NT2/D1 (cell line): ENCODE data around the gene LRRC4C.

Experiments used
- YY1 ChIP-seq: IDR thresholded peaks from 2 replicates; pipeline ENCODE4 v1.6.1; 2011; ENCODE audit not compliant: insufficient read length, insufficient read depth
- ZNF274 ChIP-seq: IDR thresholded peaks from 2 replicates; pipeline ENCODE4 v1.6.1; 2011; ENCODE audit warnings: mild to moderate bottlenecking, low read depth, low read length

DNA sequence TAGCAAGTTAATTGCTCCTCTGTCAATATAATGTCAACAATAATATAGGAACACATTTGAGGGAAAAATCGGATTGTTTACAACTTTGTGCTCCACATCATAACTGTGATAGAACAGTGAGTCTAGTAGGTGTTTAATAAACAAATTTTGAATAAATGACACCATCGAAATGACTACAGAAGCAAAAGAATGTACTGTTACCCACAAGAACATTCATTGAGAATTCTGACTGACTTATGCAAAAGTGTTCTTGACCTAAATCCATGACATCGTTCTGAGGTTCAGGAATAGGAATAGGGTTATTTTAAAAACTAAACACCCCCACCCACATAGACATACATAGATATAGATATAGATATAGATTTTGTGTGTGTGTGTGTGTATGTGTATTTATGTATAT is 8.4 kb downstream of the LRRC4C start:
- no peak for TF ChIP-seq YY1
- no peak for TF ChIP-seq ZNF274
